ENCODE results near the gene TREML2.

TREML2 gene

DNA sequence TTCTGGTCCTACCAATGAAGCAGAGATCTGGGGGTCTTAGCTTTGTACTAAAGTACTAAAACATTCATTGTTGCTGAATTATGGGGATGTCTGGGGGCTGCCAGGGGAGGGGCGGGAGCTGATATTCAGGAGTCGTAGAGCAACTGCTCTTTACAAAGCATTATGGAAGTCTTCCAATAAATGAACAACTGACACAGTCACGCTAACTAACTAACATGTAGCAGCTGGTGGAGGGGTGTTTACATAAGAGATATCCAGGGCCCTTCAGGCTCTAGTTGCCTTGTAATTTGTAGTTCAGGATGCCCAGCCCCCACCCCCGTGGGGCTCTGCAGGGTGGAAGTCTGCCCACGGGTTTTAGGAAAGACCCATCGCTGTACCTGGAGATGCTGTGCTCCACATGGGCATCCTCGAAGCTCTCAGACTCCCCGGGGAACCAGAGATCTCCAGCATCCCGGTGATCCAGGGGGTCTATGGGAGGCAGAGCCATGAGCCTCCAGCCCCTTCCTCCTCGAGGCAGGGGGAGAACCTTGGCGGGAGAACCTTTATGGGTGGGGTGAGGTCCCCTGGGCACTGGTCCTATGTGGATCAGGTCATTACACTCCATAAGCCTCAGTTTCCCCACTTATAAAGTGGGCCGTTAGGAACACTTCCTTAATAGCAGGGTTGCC, 41.4 kb downstream of the TREML2 start:
- Histone ChIP-seq H3K4me1 (ENCODE audit: insufficient read depth, low read length) (no peaks in the 10 kb centered on the region), H3K4me3 (ENCODE audit: low read length) (no peak overlapping the region), H3K27me3 (ENCODE audit: insufficient read depth, low read length) (no peaks in the 10 kb centered on the region), H3K36me3 (ENCODE audit: insufficient read depth, low read length) (no peaks in the 10 kb centered on the region), H3K27ac (ENCODE audit: low read depth, low read length) (no peak overlapping the region), H3K9me3 (ENCODE audit: insufficient read depth, low read depth, low read length) (no peaks in the 10 kb centered on the region), H3K9ac (ENCODE audit: low read depth, low read length) (no peak overlapping the region)
- 93% methylated on average over 12 of the region's 12 CpGs for WGBS

DNA sequence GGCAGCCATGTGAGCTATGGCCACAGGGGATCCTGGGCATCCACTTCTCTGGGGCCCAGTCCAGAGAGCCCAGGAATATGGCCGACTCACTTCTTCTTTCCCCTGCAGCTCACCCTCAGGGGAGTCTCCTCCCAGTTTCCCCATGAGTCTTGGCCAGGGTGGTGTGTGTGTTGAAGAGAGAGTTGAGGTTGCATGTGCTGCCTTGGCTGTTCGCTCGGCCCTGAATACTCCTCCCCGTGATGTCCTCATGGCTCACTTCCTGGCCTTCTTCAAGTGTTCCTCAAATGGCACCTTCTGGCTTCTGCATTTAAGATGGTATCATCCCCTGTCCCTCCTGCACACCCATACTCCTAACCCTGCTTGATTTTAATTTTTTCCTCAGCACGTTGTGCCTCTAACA, 43.6 kb downstream of the TREML2 start:
- H3K9me3 ChIP-seq (ENCODE audit: insufficient read depth, low read depth, low read length) = no peaks in the 10 kb centered on the region
- H3K36me3 ChIP-seq (ENCODE audit: insufficient read depth, low read length) = no peaks in the 10 kb centered on the region
- H3K4me1 ChIP-seq (ENCODE audit: insufficient read depth, low read length) = peaks cover 4% of the 10 kb centered on the region; the same call in 1 of the 2 replicates
- H3K27me3 ChIP-seq (ENCODE audit: insufficient read depth, low read length) = no peaks in the 10 kb centered on the region
- no peak overlapping the region for H3K27ac ChIP-seq (ENCODE audit: low read depth, low read length)
- H3K4me3 ChIP-seq (ENCODE audit: low read length) = no peak overlapping the region
- WGBS = 93% methylated on average over 5 of the region's 5 CpGs
- H3K9ac ChIP-seq (ENCODE audit: low read depth, low read length) = no peak overlapping the region

DNA sequence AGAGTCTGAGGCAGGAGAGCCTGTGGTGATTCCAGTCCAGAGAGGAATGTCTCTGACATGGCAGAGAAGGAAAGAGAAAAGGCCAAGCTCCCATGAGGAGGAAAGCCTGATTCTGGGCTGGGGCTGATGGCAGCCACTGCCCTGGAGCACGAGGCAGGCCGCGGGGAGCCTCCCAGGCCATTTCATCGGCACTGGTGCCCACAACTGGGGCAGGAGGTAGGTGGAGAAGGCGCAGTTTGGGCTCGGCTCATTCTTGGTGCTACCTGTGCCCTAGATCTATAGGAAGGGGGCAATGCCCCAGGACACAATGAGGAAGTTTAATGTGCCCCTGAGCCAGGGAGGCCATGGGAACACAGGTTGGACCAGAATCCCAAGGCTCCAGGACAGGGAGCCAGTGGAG, 44.2 kb downstream of the TREML2 start:
- Histone ChIP-seq H3K4me1 (ENCODE audit: insufficient read depth, low read length) (peaks cover 4% of the 10 kb centered on the region; the same call in 1 of the 2 replicates), H3K27ac (ENCODE audit: low read depth, low read length) (no peak overlapping the region), H3K9ac (ENCODE audit: low read depth, low read length) (no peak overlapping the region), H3K4me3 (ENCODE audit: low read length) (no peak overlapping the region), H3K27me3 (ENCODE audit: insufficient read depth, low read length) (no peaks in the 10 kb centered on the region), H3K36me3 (ENCODE audit: insufficient read depth, low read length) (no peaks in the 10 kb centered on the region), H3K9me3 (ENCODE audit: insufficient read depth, low read depth, low read length) (no peaks in the 10 kb centered on the region)
- 96% methylated on average over 6 of the region's 6 CpGs for WGBS

DNA sequence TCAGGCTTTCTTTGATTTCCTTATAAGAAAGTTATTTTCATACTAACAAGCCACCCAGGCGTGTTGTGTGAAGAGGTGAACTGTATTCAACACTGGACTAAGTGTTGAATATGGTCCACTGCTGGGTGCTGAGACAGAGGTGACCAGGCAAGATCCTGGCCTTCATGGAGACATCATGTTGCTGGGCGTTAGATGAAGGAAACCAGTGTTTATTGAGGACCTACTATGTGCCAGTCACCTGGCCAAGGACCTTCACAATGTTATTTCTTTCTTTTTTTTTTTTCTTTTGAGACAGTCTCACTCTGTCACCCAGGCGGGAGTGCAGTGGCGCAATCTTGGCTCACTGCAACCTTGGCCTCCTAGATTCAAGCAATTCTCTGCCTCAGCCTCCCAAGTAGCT, 44.9 kb downstream of the TREML2 start:
- Histone ChIP-seq H3K9me3 (ENCODE audit: insufficient read depth, low read depth, low read length) (no peaks in the 10 kb centered on the region), H3K27me3 (ENCODE audit: insufficient read depth, low read length) (no peaks in the 10 kb centered on the region), H3K9ac (ENCODE audit: low read depth, low read length) (no peak overlapping the region), H3K36me3 (ENCODE audit: insufficient read depth, low read length) (no peaks in the 10 kb centered on the region), H3K4me3 (ENCODE audit: low read length) (no peak overlapping the region), H3K4me1 (ENCODE audit: insufficient read depth, low read length) (peaks cover 4% of the 10 kb centered on the region; the same call in 1 of the 2 replicates), H3K27ac (ENCODE audit: low read depth, low read length) (no peak overlapping the region)
- 93% methylated on average over 4 of the region's 4 CpGs for WGBS

DNA sequence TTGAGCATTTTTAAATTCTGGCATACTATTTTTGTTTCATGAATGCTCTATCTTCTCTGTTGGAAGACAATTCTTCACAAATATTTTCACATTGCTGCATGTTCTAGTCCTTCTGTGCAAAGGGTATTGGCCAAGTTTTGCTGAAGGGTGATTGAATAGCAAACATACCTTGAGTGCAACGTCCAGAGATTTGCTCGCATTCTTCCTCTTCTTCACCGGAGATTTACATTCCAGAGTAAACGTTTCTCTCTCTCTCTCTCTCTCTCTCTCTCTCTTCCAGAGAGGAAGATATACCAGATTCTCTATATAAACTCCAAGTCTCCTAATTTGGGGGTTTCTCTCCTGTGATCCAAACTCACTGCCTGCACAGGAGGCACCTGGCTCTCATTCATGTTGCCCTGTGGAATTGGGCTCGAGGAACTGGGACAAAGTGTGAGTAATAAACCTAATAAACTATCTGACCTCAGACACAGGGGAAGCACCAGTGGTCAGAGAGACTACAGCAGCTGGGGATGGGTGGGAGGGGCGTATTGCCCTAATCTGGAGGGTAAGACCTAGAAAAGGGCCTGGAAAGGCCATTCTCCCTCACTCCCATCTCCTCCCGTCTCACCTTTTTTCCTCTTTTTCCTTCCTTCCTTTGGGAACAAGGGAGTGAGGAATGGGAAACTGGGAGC, 45.7 kb downstream of the TREML2 start:
- no peaks in the 10 kb centered on the region for H3K36me3 ChIP-seq (ENCODE audit: insufficient read depth, low read length)
- WGBS = 65% methylated on average over 4 of the region's 7 CpGs
- H3K9ac ChIP-seq (ENCODE audit: low read depth, low read length) = no peak overlapping the region
- H3K9me3 ChIP-seq (ENCODE audit: insufficient read depth, low read depth, low read length) = no peaks in the 10 kb centered on the region
- H3K4me3 ChIP-seq (ENCODE audit: low read length) = no peak overlapping the region
- H3K4me1 ChIP-seq (ENCODE audit: insufficient read depth, low read length) = peaks cover 4% of the 10 kb centered on the region; the same call in 1 of the 2 replicates
- H3K27ac ChIP-seq (ENCODE audit: low read depth, low read length) = no peak overlapping the region
- no peaks in the 10 kb centered on the region for H3K27me3 ChIP-seq (ENCODE audit: insufficient read depth, low read length)

GRCh38 chr6:41153992-41154625, 46.8 kb downstream of the TREML2 start, which contains the start of gene TREML1:
TREML1 (minus strand) TSS chr6:41154347; CDS start chr6:41154288, 59 bp downstream.
- H3K27ac ChIP-seq (ENCODE audit: low read depth, low read length) = no peak within 1 kb of the TSS
- H3K36me3 ChIP-seq (ENCODE audit: insufficient read depth, low read length) = no peaks in the 10 kb centered on the region
- H3K4me3 ChIP-seq (ENCODE audit: low read length) = no peak within 1 kb of the TSS
- H3K9me3 ChIP-seq (ENCODE audit: insufficient read depth, low read depth, low read length) = no peaks in the 10 kb centered on the region
- H3K4me1 ChIP-seq (ENCODE audit: insufficient read depth, low read length) = peaks cover 4% of the 10 kb centered on the region; the same call in 1 of the 2 replicates
- H3K9ac ChIP-seq (ENCODE audit: low read depth, low read length) = no peak within 1 kb of the TSS
- 87% methylated on average over 5 of the region's 5 CpGs for WGBS
- no peaks in the 10 kb centered on the region for H3K27me3 ChIP-seq (ENCODE audit: insufficient read depth, low read length)

DNA sequence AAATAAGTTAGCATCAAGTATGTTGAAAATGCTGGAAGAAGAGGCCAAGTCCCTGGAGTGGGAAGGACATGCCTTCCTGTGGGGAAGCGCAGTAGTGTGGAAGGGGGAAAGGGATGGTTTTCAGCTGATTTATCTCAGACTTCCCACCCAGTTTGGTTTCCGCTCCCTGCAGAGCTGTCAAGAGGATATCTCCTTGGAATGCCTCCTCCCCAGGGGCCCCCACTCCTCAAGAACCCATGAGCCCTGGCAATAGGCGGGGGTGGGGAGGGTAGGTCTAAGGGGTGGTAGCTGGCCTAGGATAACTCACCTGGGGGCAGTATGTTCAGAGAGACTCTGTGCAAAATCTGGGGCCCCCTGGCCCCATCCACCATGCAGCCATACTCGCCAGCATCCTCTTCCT, 47.5 kb downstream of the TREML2 start:
- H3K27ac ChIP-seq (ENCODE audit: low read depth, low read length) = no peak overlapping the region
- H3K9ac ChIP-seq (ENCODE audit: low read depth, low read length) = no peak overlapping the region
- no peaks in the 10 kb centered on the region for H3K27me3 ChIP-seq (ENCODE audit: insufficient read depth, low read length)
- H3K4me1 ChIP-seq (ENCODE audit: insufficient read depth, low read length) = peaks cover 4% of the 10 kb centered on the region; the same call in 1 of the 2 replicates
- WGBS = 82% methylated on average over 3 of the region's 4 CpGs
- H3K36me3 ChIP-seq (ENCODE audit: insufficient read depth, low read length) = no peaks in the 10 kb centered on the region
- no peak overlapping the region for H3K4me3 ChIP-seq (ENCODE audit: low read length)
- H3K9me3 ChIP-seq (ENCODE audit: insufficient read depth, low read depth, low read length) = no peaks in the 10 kb centered on the region

- Histone ChIP-seq H3K9ac (ENCODE audit: low read depth, low read length) (no peak overlapping the region), H3K36me3 (ENCODE audit: insufficient read depth, low read length) (no peaks in the 10 kb centered on the region), H3K4me1 (ENCODE audit: insufficient read depth, low read length) (peaks cover 4% of the 10 kb centered on the region; the same call in 1 of the 2 replicates), H3K27ac (ENCODE audit: low read depth, low read length) (no peak overlapping the region), H3K27me3 (ENCODE audit: insufficient read depth, low read length) (no peaks in the 10 kb centered on the region), H3K4me3 (ENCODE audit: low read length) (no peak overlapping the region), H3K9me3 (ENCODE audit: insufficient read depth, low read depth, low read length) (no peaks in the 10 kb centered on the region)
- WGBS = 100% methylated on average over 1 of the region's 1 CpG
Measured at GRCh38 chr6:41150671-41151070, 50.3 kb downstream of the TREML2 start.

GRCh38 chr6:41147917-41148316, 53.0 kb downstream of the TREML2 start:
- WGBS = 88% methylated on average over 1 of the region's 1 CpG
- no peak overlapping the region for H3K9ac ChIP-seq (ENCODE audit: low read depth, low read length)
- H3K27me3 ChIP-seq (ENCODE audit: insufficient read depth, low read length) = no peaks in the 10 kb centered on the region
- H3K9me3 ChIP-seq (ENCODE audit: insufficient read depth, low read depth, low read length) = no peaks in the 10 kb centered on the region
- no peaks in the 10 kb centered on the region for H3K36me3 ChIP-seq (ENCODE audit: insufficient read depth, low read length)
- H3K27ac ChIP-seq (ENCODE audit: low read depth, low read length) = no peak overlapping the region
- no peak overlapping the region for H3K4me3 ChIP-seq (ENCODE audit: low read length)
- H3K4me1 ChIP-seq (ENCODE audit: insufficient read depth, low read length) = no peaks in the 10 kb centered on the region
